HCT116 (cell line): Measurements from ENCODE around the gene ARMH3. TPM values are rescaled to one million over a fixed set of nuclear protein-coding genes. Genes with fewer than 3 reads are reported as not detected.

Experiments used
- ATAC-seq: fragments of 200-7000 bp; cut with Tn5 transposase; 2 replicates; pipeline ENCODE4 v1.9.1; 2020; ENCODE audit warnings: mild to moderate bottlenecking, moderate library complexity
- BruUV-seq: library from RNA; stranded (reverse); fragments of 400-500 nt; replicated peaks from 2 replicates; lab custom pipeline; 2021; lab: Mats Ljungman, UMichigan
- CTCF ChIA-PET: fragments of 300-600 bp; sonication (Branson Sonifier 250); formaldehyde crosslinking; loops from one replicate; lab custom pipeline; 2021; ENCODE audit warnings: antibody characterized with exemption; lab: Charles Lee
- POLR2A ChIA-PET: fragments of 300-600, 350-600 bp; sonication (Branson Sonifier 250); formaldehyde crosslinking; loops from one replicate; lab custom pipeline; 2021; ENCODE audit warnings: antibody characterized with exemption; lab: Charles Lee
- RAD21 ChIA-PET, 2 experiments: fragments of 300-600 bp; sonication (Branson Sonifier 250); formaldehyde crosslinking; loops; one replicate each; lab custom pipeline; 2023; ENCODE audit warnings: low total read pairs in 2 of 2; ENCODE audit not compliant: uncharacterized antibody in 2 of 2, unreplicated experiment in 2 of 2, low non-redundant PET in 1 of 2; lab: Charles Lee
- DNase-seq: peaks from one replicate; pipeline ENCODE4 v3.0.0-alpha.2; 2010; ENCODE audit warnings: low read depth, low spot score
- H2AFZ ChIP-seq: fragments of 200-600 bp; shearing (Covaris generic), sonication (generic); 2 replicates; pipeline ENCODE4 v1.6.1; 2017; ENCODE audit warnings: low read depth, mixed run types, mixed read lengths, antibody characterized with exemption, low read length; ENCODE audit not compliant: poor library complexity, severe bottlenecking
- H3K27ac ChIP-seq: 2 replicates; pipeline ENCODE4 v1.5.1; 2012; ENCODE audit warnings: low read depth, low read length
- H3K27me3 ChIP-seq: fragments of 200-600 bp; sonication (generic); 2 replicates; pipeline ENCODE4 v1.6.1; 2016; ENCODE audit warnings: mixed run types, low read length, mixed read lengths; ENCODE audit not compliant: insufficient read depth
- H3K36me3 ChIP-seq, 2 experiments: fragments of 200-500 bp in 1 of 2; fragments of 200-600 bp in 1 of 2; sonication (Bioruptor generic) in 1 of 2; sonication (generic) in 1 of 2; 2 replicates each; pipeline versions ENCODE4 v1.5.1 to v1.6.1; 2014 to 2016; ENCODE audit warnings: low read length in 2 of 2, inconsistent platforms in 1 of 2, mixed read lengths in 1 of 2, mixed run types in 1 of 2; ENCODE audit not compliant: insufficient read depth in 2 of 2, control insufficient read depth in 1 of 2
- H3K4me1 ChIP-seq, 2 experiments: fragments of 200-600 bp in 1 of 2; sonication (generic) in 1 of 2; 2 replicates each; pipeline versions ENCODE4 v1.5.1 to v1.6.1; 2012 to 2017; ENCODE audit warnings: low read length in 2 of 2, inconsistent platforms in 1 of 2, mild to moderate bottlenecking in 1 of 2, mixed read lengths in 1 of 2, mixed run types in 1 of 2, moderate library complexity in 1 of 2; ENCODE audit not compliant: insufficient read depth in 2 of 2, control insufficient read depth in 1 of 2
- H3K4me2 ChIP-seq: fragments of 200-600 bp; sonication (generic); 2 replicates; pipeline ENCODE4 v1.6.1; 2017; ENCODE audit warnings: mixed run types, low read length, mixed read lengths
- H3K4me3 ChIP-seq, 2 experiments: fragments of 200-600 bp in 1 of 2; sonication (generic) in 1 of 2; replicated peaks in 1 of 2; 2 replicates each; pipeline ENCODE4 v1.5.1; 2011 to 2016; ENCODE audit warnings: low read length in 2 of 2, control low read depth in 1 of 2, low read depth in 1 of 2, mild to moderate bottlenecking in 1 of 2, mixed read lengths in 1 of 2, mixed run types in 1 of 2
- H3K79me2 ChIP-seq: fragments of 200-600 bp; sonication (generic); 2 replicates; pipeline ENCODE4 v1.6.1; 2017; ENCODE audit warnings: mild to moderate bottlenecking, mixed run types, low read length, moderate library complexity, mixed read lengths; ENCODE audit not compliant: insufficient read depth
- H3K9ac ChIP-seq: fragments of 200-600 bp; sonication (generic); 2 replicates; pipeline ENCODE4 v1.6.1; 2016; ENCODE audit warnings: low read length, mixed read lengths
- H3K9me2 ChIP-seq: fragments of 200-600 bp; sonication (generic), shearing (Covaris generic); 2 replicates; pipeline ENCODE4 v1.6.1; 2017; ENCODE audit warnings: mixed run types, mild to moderate bottlenecking, moderate library complexity; ENCODE audit not compliant: insufficient read depth
- H3K9me3 ChIP-seq, 2 experiments: fragments of 200-500 bp in 1 of 2; fragments of 200-600 bp in 1 of 2; sonication (Bioruptor generic) in 1 of 2; sonication (generic) in 1 of 2; 2 replicates each; pipeline ENCODE4 v1.6.1; 2014 to 2017; ENCODE audit warnings: low read length in 2 of 2, mixed read lengths in 2 of 2, inconsistent platforms in 1 of 2, low read depth in 1 of 2, mild to moderate bottlenecking in 1 of 2, mixed run types in 1 of 2, moderate library complexity in 1 of 2; ENCODE audit not compliant: control insufficient read depth in 1 of 2, insufficient read depth in 1 of 2
- H4K20me1 ChIP-seq: fragments of 200-600 bp; sonication (generic), shearing (Covaris generic); 2 replicates; pipeline ENCODE4 v1.6.1; 2017; ENCODE audit warnings: mixed run types, mild to moderate bottlenecking, moderate library complexity; ENCODE audit not compliant: insufficient read depth
- ATF3 ChIP-seq: IDR thresholded peaks from 2 replicates; pipeline ENCODE4 v1.6.1; 2012
- CBX3 ChIP-seq: IDR thresholded peaks from 2 replicates; pipeline ENCODE4 v1.6.1; 2012; ENCODE audit warnings: low read depth
- CEBPB ChIP-seq: IDR thresholded peaks from 2 replicates; pipeline ENCODE4 v1.6.1; 2012; ENCODE audit warnings: low read depth
- EGR1 ChIP-seq: IDR thresholded peaks from 2 replicates; pipeline ENCODE4 v1.6.1; 2012; ENCODE audit warnings: low read depth
- ELF1 ChIP-seq: IDR thresholded peaks from 2 replicates; pipeline ENCODE4 v1.6.1; 2012; ENCODE audit warnings: low read depth, borderline replicate concordance
- EZH2 ChIP-seq: fragments of 200-600 bp; sonication (generic); IDR thresholded peaks from 2 replicates; pipeline ENCODE4 v1.6.1; 2017; ENCODE audit warnings: antibody characterized with exemption, mixed run types
- EZH2phosphoT487 ChIP-seq: fragments of 200-600 bp; IDR thresholded peaks from 2 replicates; pipeline ENCODE4 v1.6.1; 2018; ENCODE audit warnings: antibody characterized with exemption, borderline replicate concordance
- FOSL1 ChIP-seq: IDR thresholded peaks from 2 replicates; pipeline ENCODE4 v1.6.1; 2012; ENCODE audit warnings: low read depth
- JUND ChIP-seq: IDR thresholded peaks from 2 replicates; pipeline ENCODE4 v1.6.1; 2012
- MAX ChIP-seq: IDR thresholded peaks from 2 replicates; pipeline ENCODE4 v1.6.1; 2012
- POLR2A ChIP-seq: IDR thresholded peaks from 2 replicates; pipeline ENCODE4 v1.7.0; 2011; ENCODE audit warnings: borderline replicate concordance; ENCODE audit not compliant: insufficient read depth, insufficient read length; ENCODE audit errors: extremely low read depth
- POLR2AphosphoS5 ChIP-seq: IDR thresholded peaks from 2 replicates; pipeline ENCODE4 v1.6.1; 2011; ENCODE audit warnings: mild to moderate bottlenecking, low read depth, low read length, moderate library complexity
- RAD21 ChIP-seq: IDR thresholded peaks from 2 replicates; pipeline ENCODE4 v1.6.1; 2012; ENCODE audit warnings: low read depth, mild to moderate bottlenecking
- SIN3A ChIP-seq: IDR thresholded peaks from 2 replicates; pipeline ENCODE4 v1.6.1; 2012; ENCODE audit warnings: low read depth
- SP1 ChIP-seq: IDR thresholded peaks from 2 replicates; pipeline ENCODE4 v1.6.1; 2012; ENCODE audit warnings: low read depth
- TCF7L2 ChIP-seq: IDR thresholded peaks from 2 replicates; pipeline ENCODE4 v1.7.0; 2011; ENCODE audit warnings: borderline replicate concordance, inconsistent platforms; ENCODE audit not compliant: insufficient read depth, insufficient read length; ENCODE audit errors: extremely low read depth
- YY1 ChIP-seq: IDR thresholded peaks from 2 replicates; pipeline ENCODE4 v1.6.1; 2011; ENCODE audit warnings: low read length, low read depth, moderate library complexity, mild to moderate bottlenecking; ENCODE audit not compliant: insufficient replicate concordance; ENCODE audit errors: extremely low read depth
- ZNF274 ChIP-seq: fragments of 200-500 bp; sonication (Bioruptor generic); IDR thresholded peaks from 2 replicates; pipeline ENCODE4 v1.6.1; 2014; ENCODE audit warnings: mild to moderate bottlenecking, low read depth, low read length, inconsistent platforms
- intact Hi-C: fragments of 100-400 bp; cut with micrococcal nuclease; formaldehyde crosslinking; loops from 2 replicates; pipeline ENCODE4 v1.10.0; 2022
- total RNA-seq: library from RNA; stranded (reverse); gene quantifications from one replicate; pipeline ENCODE4 v1.2.1, GENCODE V29; 2021; ENCODE audit not compliant: unreplicated experiment
- TF ChIP-seq, protein P1 (sequence below), 3 experiments: fragments of 200-600 bp in 1 of 3; sonication (generic) in 1 of 3; IDR thresholded peaks in 2 of 3; conservative IDR thresholded peaks in 1 of 3; 2 replicates each; pipeline ENCODE4 v1.5.1; 2012 to 2017; ENCODE audit warnings: low read depth in 2 of 3, low read length in 2 of 3, antibody characterized with exemption in 1 of 3, borderline replicate concordance in 1 of 3, control low read depth in 1 of 3, mild to moderate bottlenecking in 1 of 3, mixed read lengths in 1 of 3, mixed run types in 1 of 3, moderate library complexity in 1 of 3; ENCODE audit not compliant: insufficient read depth in 1 of 3
- TF ChIP-seq, protein P2 (sequence below): IDR thresholded peaks from 2 replicates; pipeline ENCODE4 v1.6.1; 2011; ENCODE audit warnings: mild to moderate bottlenecking, low read length, moderate library complexity; ENCODE audit not compliant: insufficient replicate concordance; ENCODE audit errors: extremely low read depth

Gene ARMH3
- total RNA-seq, 1 experiment from 2014 or later: 30.4 TPM

GRCh38 chr10:101897633-101898032 is 158.3 kb downstream of the ARMH3 start:
- TF ChIP-seq, protein P1, sequence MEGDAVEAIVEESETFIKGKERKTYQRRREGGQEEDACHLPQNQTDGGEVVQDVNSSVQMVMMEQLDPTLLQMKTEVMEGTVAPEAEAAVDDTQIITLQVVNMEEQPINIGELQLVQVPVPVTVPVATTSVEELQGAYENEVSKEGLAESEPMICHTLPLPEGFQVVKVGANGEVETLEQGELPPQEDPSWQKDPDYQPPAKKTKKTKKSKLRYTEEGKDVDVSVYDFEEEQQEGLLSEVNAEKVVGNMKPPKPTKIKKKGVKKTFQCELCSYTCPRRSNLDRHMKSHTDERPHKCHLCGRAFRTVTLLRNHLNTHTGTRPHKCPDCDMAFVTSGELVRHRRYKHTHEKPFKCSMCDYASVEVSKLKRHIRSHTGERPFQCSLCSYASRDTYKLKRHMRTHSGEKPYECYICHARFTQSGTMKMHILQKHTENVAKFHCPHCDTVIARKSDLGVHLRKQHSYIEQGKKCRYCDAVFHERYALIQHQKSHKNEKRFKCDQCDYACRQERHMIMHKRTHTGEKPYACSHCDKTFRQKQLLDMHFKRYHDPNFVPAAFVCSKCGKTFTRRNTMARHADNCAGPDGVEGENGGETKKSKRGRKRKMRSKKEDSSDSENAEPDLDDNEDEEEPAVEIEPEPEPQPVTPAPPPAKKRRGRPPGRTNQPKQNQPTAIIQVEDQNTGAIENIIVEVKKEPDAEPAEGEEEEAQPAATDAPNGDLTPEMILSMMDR (IDR thresholded peaks at IDR 0.05 in 2 of 3, conservative IDR thresholded peaks at IDR 0.05 in 1 of 3; ENCODE audit: borderline replicate concordance in 1 of 3, insufficient read depth in 1 of 3, low read depth in 2 of 3, low read length in 2 of 3): no peak
- no peak for TF ChIP-seq RAD21
- no peak for TF ChIP-seq CBX3
- TF ChIP-seq SP1: no peak
- TF ChIP-seq SIN3A: no peak
- no peak for TF ChIP-seq FOSL1
- TF ChIP-seq, protein P2, sequence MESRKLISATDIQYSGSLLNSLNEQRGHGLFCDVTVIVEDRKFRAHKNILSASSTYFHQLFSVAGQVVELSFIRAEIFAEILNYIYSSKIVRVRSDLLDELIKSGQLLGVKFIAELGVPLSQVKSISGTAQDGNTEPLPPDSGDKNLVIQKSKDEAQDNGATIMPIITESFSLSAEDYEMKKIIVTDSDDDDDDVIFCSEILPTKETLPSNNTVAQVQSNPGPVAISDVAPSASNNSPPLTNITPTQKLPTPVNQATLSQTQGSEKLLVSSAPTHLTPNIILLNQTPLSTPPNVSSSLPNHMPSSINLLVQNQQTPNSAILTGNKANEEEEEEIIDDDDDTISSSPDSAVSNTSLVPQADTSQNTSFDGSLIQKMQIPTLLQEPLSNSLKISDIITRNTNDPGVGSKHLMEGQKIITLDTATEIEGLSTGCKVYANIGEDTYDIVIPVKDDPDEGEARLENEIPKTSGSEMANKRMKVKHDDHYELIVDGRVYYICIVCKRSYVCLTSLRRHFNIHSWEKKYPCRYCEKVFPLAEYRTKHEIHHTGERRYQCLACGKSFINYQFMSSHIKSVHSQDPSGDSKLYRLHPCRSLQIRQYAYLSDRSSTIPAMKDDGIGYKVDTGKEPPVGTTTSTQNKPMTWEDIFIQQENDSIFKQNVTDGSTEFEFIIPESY: no peak
- TF ChIP-seq MAX: no peak
- TF ChIP-seq POLR2AphosphoS5: no peak
- no peak for TF ChIP-seq POLR2A
- TF ChIP-seq ZNF274: no peak
- TF ChIP-seq EGR1: no peak
- TF ChIP-seq ATF3: no peak
- no peak for TF ChIP-seq CEBPB
- no peak for TF ChIP-seq EZH2
- TF ChIP-seq YY1: no peak
- TF ChIP-seq ELF1: no peak
- no peak for TF ChIP-seq TCF7L2
- no peak for TF ChIP-seq JUND
- no peak for TF ChIP-seq EZH2phosphoT487
- BruUV-seq: no TSS peak
- Histone ChIP-seq H3K4me2 (no peak overlapping the region), H3K9me2 (peaks cover 5% of the 10 kb centered on the region), H2AFZ (no peak overlapping the region), H3K4me1 (peaks cover 0 to 12% of the 10 kb centered on the region in 2 experiments; a peak in 2 of 4 replicates), H3K79me2 (no peaks in the 10 kb centered on the region), H3K9me3 (no peaks in the 10 kb centered on the region), H3K4me3 (no peak overlapping the region), H4K20me1 (no peaks in the 10 kb centered on the region), H3K36me3 (no peaks in the 10 kb centered on the region), H3K27me3 (no peaks in the 10 kb centered on the region), H3K9ac (no peak overlapping the region), H3K27ac (no peak overlapping the region)
- CTCF ChIA-PET: interaction anchor here (1.8 to 2.4 kb wide), 4 partner anchors 8 to 112 kb away, joined by 6 to 21 read pairs (median 12); no protein-coding TSS in a partner anchor
- intact Hi-C loops: no loop called here
- DNase-seq (no peak), ATAC-seq (no peak)
- RAD21 ChIA-PET: interaction anchor here in 1 of 2 experiments (1.0 kb wide), 1 partner anchor 112 kb away, joined by 3 read pairs; no protein-coding TSS in a partner anchor
- POLR2A ChIA-PET: no interaction called here
